Mesodermal cell (in vitro differentiated cells): Measurements from ENCODE around the gene BCOR.

ENCODE experiments used
- H3K27ac ChIP-seq: 2 replicates; pipeline ENCODE4 v1.7.0; 2013; ENCODE audit warnings: mild to moderate bottlenecking, low read depth, low read length, moderate library complexity; ENCODE audit not compliant: severe bottlenecking
- H3K36me3 ChIP-seq: 2 replicates; pipeline ENCODE4 v1.7.1; 2013; ENCODE audit warnings: mild to moderate bottlenecking, low read length, moderate library complexity; ENCODE audit not compliant: control insufficient read depth, insufficient read depth
- H3K4me1 ChIP-seq: one replicate; pipeline ENCODE4 v1.7.1; 2013; ENCODE audit warnings: mild to moderate bottlenecking, low read length; ENCODE audit not compliant: insufficient read depth, control insufficient read depth, poor library complexity, severe bottlenecking
- H3K4me3 ChIP-seq: 2 replicates; pipeline ENCODE4 v1.7.0; 2013; ENCODE audit warnings: low read length, control low read depth, mild to moderate bottlenecking; ENCODE audit not compliant: insufficient read depth, poor library complexity, severe bottlenecking; ENCODE audit errors: extremely low read depth
- H3K9me3 ChIP-seq: 2 replicates; pipeline ENCODE4 v1.7.1; 2013; ENCODE audit warnings: mild to moderate bottlenecking, low read length, moderate library complexity; ENCODE audit not compliant: control insufficient read depth
- WGBS, 2 experiments: methylation state at CpG; one replicate each; pipeline ENCODE4 v1.1.5; 2013; ENCODE audit warnings: missing lambda C conversion rate in 2 of 2; ENCODE audit not compliant: insufficient coverage in 2 of 2; 5-methylcytosine and 5-hydroxymethylcytosine counted together

The BCOR gene

GRCh38 chrX:40082447-40083119 is 15.2 kb downstream of the BCOR start:
- Histone ChIP-seq H3K4me3 (no peak overlapping the region), H3K4me1 (peaks cover 28% of the 10 kb centered on the region), H3K9me3 (no peaks in the 10 kb centered on the region), H3K36me3 (no peaks in the 10 kb centered on the region), H3K27ac (no peak overlapping the region)
- 89 to 100% methylated on average over 1 to 3 of the region's 15 CpGs for WGBS, 2 experiments

GRCh38 chrX:40081679-40082068 is 16.1 kb downstream of the BCOR start:
- Histone ChIP-seq H3K27ac (no peak overlapping the region), H3K4me1 (peaks cover 22% of the 10 kb centered on the region), H3K4me3 (no peak overlapping the region), H3K9me3 (no peaks in the 10 kb centered on the region), H3K36me3 (no peaks in the 10 kb centered on the region)
- 80% methylated on average over 1 of the region's 4 CpGs; no CpG with 5 or more reads in 1 of the 2 experiments for WGBS, 2 experiments

GRCh38 chrX:40080894-40081678 is 16.7 kb downstream of the BCOR start:
- Histone ChIP-seq H3K9me3 (no peaks in the 10 kb centered on the region), H3K27ac (no peak overlapping the region), H3K4me3 (no peak overlapping the region), H3K36me3 (peaks cover 1% of the 10 kb centered on the region), H3K4me1 (peaks cover 19% of the 10 kb centered on the region)
- WGBS, 2 experiments, result 77% methylated on average over 3 of the region's 16 CpGs; no CpG with 5 or more reads in 1 of the 2 experiments

GRCh38 chrX:40079572-40079971 is 18.2 kb downstream of the BCOR start:
- Histone ChIP-seq H3K9me3 (no peaks in the 10 kb centered on the region), H3K27ac (no peak overlapping the region), H3K4me3 (no peak overlapping the region), H3K36me3 (peaks cover 11% of the 10 kb centered on the region), H3K4me1 (peaks cover 8% of the 10 kb centered on the region)
- WGBS, 2 experiments, result 70% methylated on average over 2 of the region's 9 CpGs; no CpG with 5 or more reads in 1 of the 2 experiments

GRCh38 chrX:40078489-40079227 is 19.1 kb downstream of the BCOR start:
- H3K27ac ChIP-seq, result no peak overlapping the region

GRCh38 chrX:40077906-40078305 is 19.9 kb downstream of the BCOR start:
- Histone ChIP-seq H3K36me3 (peaks cover 27% of the 10 kb centered on the region), H3K4me1 (peaks cover 10% of the 10 kb centered on the region), H3K27ac (no peak overlapping the region)

More at GRCh38 chrX:40078489-40079227, 19.1 kb downstream of the BCOR start:
- WGBS, 2 experiments, result 77% methylated on average over 8 of the region's 24 CpGs; no CpG with 5 or more reads in 1 of the 2 experiments
- Histone ChIP-seq H3K4me3 (no peak overlapping the region), H3K4me1 (peaks cover 9% of the 10 kb centered on the region), H3K9me3 (no peaks in the 10 kb centered on the region), H3K36me3 (peaks cover 19% of the 10 kb centered on the region)

GRCh38 chrX:40076750-40077575 is 20.8 kb downstream of the BCOR start:
- H3K4me1 ChIP-seq, result peaks cover 10% of the 10 kb centered on the region
- H3K4me3 ChIP-seq, result no peak overlapping the region
- H3K9me3 ChIP-seq, result no peaks in the 10 kb centered on the region
- WGBS, 2 experiments, result 80 to 100% methylated on average over 1 to 2 of the region's 14 CpGs
- H3K27ac ChIP-seq, result no peak overlapping the region
- peaks cover 35% of the 10 kb centered on the region for H3K36me3 ChIP-seq

More at GRCh38 chrX:40077906-40078305, 19.9 kb downstream of the BCOR start:
- WGBS, 2 experiments, result no CpG with 5 or more reads among the region's 7 CpGs
- no peak overlapping the region for H3K4me3 ChIP-seq
- no peaks in the 10 kb centered on the region for H3K9me3 ChIP-seq

GRCh38 chrX:40074959-40075332 is 22.8 kb downstream of the BCOR start:
- no peaks in the 10 kb centered on the region for H3K9me3 ChIP-seq
- no peak overlapping the region for H3K4me3 ChIP-seq
- WGBS, 2 experiments, result 87 to 95% methylated on average over 8 to 11 of the region's 14 CpGs
- peaks cover 44% of the 10 kb centered on the region for H3K36me3 ChIP-seq
- H3K4me1 ChIP-seq, result peaks cover 10% of the 10 kb centered on the region
- no peak overlapping the region for H3K27ac ChIP-seq

GRCh38 chrX:40074080-40074958 is 23.4 kb downstream of the BCOR start:
- Histone ChIP-seq H3K27ac (no peak overlapping the region), H3K9me3 (no peaks in the 10 kb centered on the region), H3K36me3 (peaks cover 50% of the 10 kb centered on the region), H3K4me1 (peaks cover 7% of the 10 kb centered on the region), H3K4me3 (no peak overlapping the region)
- WGBS, 2 experiments, result 97 to 98% methylated on average over 20 to 26 of the region's 37 CpGs
